ENCODE results near the gene MAST3. TPM values are rescaled to one million over a fixed set of nuclear protein-coding genes. Genes with fewer than 3 reads are reported as not detected.
"Not testable (repeated sequence)": the region's sequence is repeated elsewhere in the genome, so short reads cannot be mapped to it uniquely, and the experiment has no call there.

The MAST3 gene
- polyA plus RNA-seq, 1 donor: 6.3 TPM

- no peak for DNase-seq
These were observed 10.9 kb upstream of the MAST3 start, which contains the start of gene IL12RB1 for GRCh38 chr19:18086590-18087138. Gene IL12RB1, minus strand, starts transcription at chr19:18086934. Its CDS starts 111 bp downstream, at chr19:18086823.

- DNase-seq: not testable (repeated sequence)
These were observed 8.5 kb upstream of the MAST3 start for GRCh38 chr19:18089096-18089541.

- no peak for DNase-seq
These were observed 7.9 kb upstream of the MAST3 start for GRCh38 chr19:18089726-18090125.

GRCh38 chr19:18090545-18091216 is 6.9 kb upstream of the MAST3 start:
- DNase-seq: no peak

- DNase-seq: no peak
These were observed 6.4 kb upstream of the MAST3 start for GRCh38 chr19:18091217-18091608.

- no peak for DNase-seq
These were observed 4.0 kb upstream of the MAST3 start for GRCh38 chr19:18093439-18094161.

GRCh38 chr19:18096258-18096657 is 1.3 kb upstream of the MAST3 start:
- DNase-seq: no peak

GRCh38 chr19:18097993-18098890 is 664 bp downstream of the MAST3 start:
- DNase-seq: no peak

GRCh38 chr19:18098891-18099622 is 1.5 kb downstream of the MAST3 start:
- DNase-seq: no peak

GRCh38 chr19:18099623-18099995 is 2.0 kb downstream of the MAST3 start:
- no peak for DNase-seq

- DNase-seq: no peak
These were observed 3.1 kb downstream of the MAST3 start for GRCh38 chr19:18100710-18101109.

- DNase-seq: no peak
These were observed 3.7 kb downstream of the MAST3 start for GRCh38 chr19:18101268-18101667.

- DNase-seq: no peak
These were observed 5.5 kb downstream of the MAST3 start for GRCh38 chr19:18102916-18103542.

GRCh38 chr19:18104793-18105131 is 7.2 kb downstream of the MAST3 start:
- DNase-seq: no peak

- DNase-seq: not testable (repeated sequence)
These were observed 7.7 kb downstream of the MAST3 start for GRCh38 chr19:18105259-18105658.

GRCh38 chr19:18107235-18107634 is 9.7 kb downstream of the MAST3 start:
- DNase-seq: no peak

- no peak for DNase-seq
These were observed 11.3 kb downstream of the MAST3 start for GRCh38 chr19:18108897-18109296.

GRCh38 chr19:18109341-18109732 is 11.8 kb downstream of the MAST3 start:
- no peak for DNase-seq

- DNase-seq: no peak
These were observed 12.4 kb downstream of the MAST3 start for GRCh38 chr19:18109733-18110608.

GRCh38 chr19:18110609-18111232 is 13.1 kb downstream of the MAST3 start:
- DNase-seq: no peak
